Measurements from ENCODE around the gene LCLAT1. TPM values are rescaled to one million over a fixed set of nuclear protein-coding genes. Genes with fewer than 3 reads are reported as not detected.

The LCLAT1 gene
- total and polyA plus RNA-seq, 8 donors: 13.1 to 24.9 (median 14.8) TPM

DNA sequence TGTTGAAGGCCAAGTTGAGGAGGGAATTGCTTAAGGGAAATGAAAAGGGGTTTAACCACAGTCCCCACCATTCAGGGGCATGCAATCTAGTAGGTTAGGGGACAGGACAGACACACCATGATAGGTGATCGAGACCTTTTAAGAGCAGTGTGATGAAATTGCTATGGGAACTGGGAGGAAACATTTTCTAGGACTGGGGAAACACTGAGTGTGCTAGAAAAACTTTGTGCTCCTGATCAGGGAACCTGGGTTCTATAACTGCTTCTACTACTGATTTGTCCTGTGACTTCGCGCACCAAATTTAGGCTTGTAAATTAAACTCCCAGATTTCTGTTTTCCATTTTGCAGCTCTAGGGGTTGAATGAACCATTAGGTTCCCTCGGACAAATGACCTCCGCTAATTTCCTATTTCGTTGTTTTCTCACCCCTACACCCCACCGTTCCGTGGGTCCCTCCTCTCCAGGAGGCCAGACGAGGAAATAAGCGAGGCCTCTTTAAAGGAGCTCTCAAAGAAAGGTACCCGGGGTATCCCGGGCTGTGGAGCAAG lies 371 bp upstream of the LCLAT1 start:
- ATAC-seq (peak; percentile 19), DNase-seq (peak in 1 of 4 donors; percentile 23)
- Histone ChIP-seq H3K4me3 (peak overlapping the region; percentile 64 to 97), H3K27me3 (no peaks in the 10 kb centered on the region), H3K36me3 (no peaks in the 10 kb centered on the region), H3K4me1 (peaks cover 0 to 31% of the 10 kb centered on the region in 2 donors), H3K27ac (peak overlapping the region; percentile 74 to 76), H3K9me3 (no peaks in the 10 kb centered on the region)
- no peak for TF ChIP-seq CTCF (IDR thresholded peaks at IDR 0.05)
- intact Hi-C loops (cut with DNase I): no loop called here

DNA sequence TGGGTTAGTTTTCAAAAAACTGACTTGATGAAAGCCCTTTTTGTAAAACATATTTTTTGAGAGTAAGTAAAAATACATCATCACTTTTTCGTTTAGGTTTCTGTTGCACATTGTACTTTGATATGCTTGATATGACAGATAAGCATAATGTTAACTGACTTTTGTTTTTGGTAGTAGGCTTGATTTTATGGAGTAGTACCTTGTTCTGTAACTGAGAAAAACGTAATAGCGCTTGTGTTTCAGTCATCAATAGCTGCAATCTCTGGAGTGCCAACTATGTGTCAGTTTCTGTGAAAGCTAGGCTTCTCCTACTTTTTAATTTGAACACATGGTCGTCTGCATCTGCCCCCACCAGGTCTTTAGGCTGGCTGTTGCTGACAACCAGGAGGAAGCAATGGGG lies 1.3 kb downstream of the LCLAT1 start:
- no peak for ATAC-seq
- peak overlapping the region; percentile 64 to 97 for H3K4me3 ChIP-seq
- H3K36me3 ChIP-seq: no peaks in the 10 kb centered on the region
- TF ChIP-seq CTCF (IDR thresholded peaks at IDR 0.05): no peak
- no peaks in the 10 kb centered on the region for H3K27me3 ChIP-seq
- H3K27ac ChIP-seq: no peak overlapping the region
- intact Hi-C loops (cut with DNase I): no loop called here
- H3K4me1 ChIP-seq: peaks cover 0 to 31% of the 10 kb centered on the region in 2 donors
- H3K9me3 ChIP-seq: no peaks in the 10 kb centered on the region
- no peak for DNase-seq

- TF ChIP-seq CTCF (IDR thresholded peaks at IDR 0.05): no peak
- H3K27me3 ChIP-seq: no peaks in the 10 kb centered on the region
- ATAC-seq (no peak), DNase-seq (no peak)
- intact Hi-C loops (cut with DNase I): no loop called here
- no peaks in the 10 kb centered on the region for H3K9me3 ChIP-seq
- H3K36me3 ChIP-seq: no peaks in the 10 kb centered on the region
- peaks cover 0 to 29% of the 10 kb centered on the region in 2 donors for H3K4me1 ChIP-seq
- H3K27ac ChIP-seq: no peak overlapping the region
- peak overlapping the region in 1 of 2 donors; percentile 97 for H3K4me3 ChIP-seq
These were observed 1.8 kb downstream of the LCLAT1 start for GRCh38 chr2:30448866-30449265.

- intact Hi-C loops (cut with DNase I): no loop called here
- Histone ChIP-seq H3K27me3 (no peaks in the 10 kb centered on the region), H3K4me1 (peaks cover 0 to 21% of the 10 kb centered on the region in 2 donors), H3K4me3 (no peak overlapping the region), H3K36me3 (no peaks in the 10 kb centered on the region), H3K9me3 (no peaks in the 10 kb centered on the region), H3K27ac (no peak overlapping the region)
- ATAC-seq (no peak), DNase-seq (no peak)
- no peak for TF ChIP-seq CTCF (IDR thresholded peaks at IDR 0.05)
These were observed 3.0 kb downstream of the LCLAT1 start for GRCh38 chr2:30450025-30450424.

DNA sequence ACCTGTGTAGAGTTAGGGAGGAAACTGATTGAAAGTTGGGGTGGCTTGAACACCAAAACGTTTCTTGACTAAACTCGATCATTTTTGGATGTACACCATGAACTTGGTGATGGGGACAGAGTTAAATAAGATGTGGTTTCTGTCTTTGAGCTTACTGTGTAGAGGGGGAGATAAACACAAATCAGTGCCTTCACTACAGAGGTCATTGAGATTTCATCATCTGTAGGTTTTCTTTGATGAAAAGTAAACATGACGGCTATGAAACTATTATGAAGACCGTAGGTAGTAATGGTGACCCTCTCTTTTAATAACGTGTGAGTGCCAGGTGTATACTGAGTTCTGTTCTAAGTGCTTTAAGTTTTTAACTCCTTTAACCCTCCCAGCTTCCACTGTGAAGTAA lies 6.5 kb downstream of the LCLAT1 start:
- TF ChIP-seq CTCF (IDR thresholded peaks at IDR 0.05): no peak
- intact Hi-C loops (cut with DNase I): no loop called here
- H3K27ac ChIP-seq: no peak overlapping the region
- no peaks in the 10 kb centered on the region for H3K9me3 ChIP-seq
- no peak overlapping the region for H3K4me3 ChIP-seq
- no peaks in the 10 kb centered on the region for H3K27me3 ChIP-seq
- ATAC-seq (no peak), DNase-seq (no peak)
- no peaks in the 10 kb centered on the region for H3K36me3 ChIP-seq
- H3K4me1 ChIP-seq: peaks cover 0 to 1% of the 10 kb centered on the region in 2 donors
